GM23338 (cell line): Measurements from ENCODE around the gene LHX5. TPM values are rescaled to one million over a fixed set of nuclear protein-coding genes. Genes with fewer than 3 reads are reported as not detected.

Source experiments
- ATAC-seq: fragments of 200-7000 bp; cut with Tn5 transposase; 3 replicates; pipeline ENCODE4 v1.9.1; 2020
- DNase-seq: peaks from one replicate; pipeline ENCODE4 v3.0.0-alpha.2; 2015; ENCODE audit warnings: low spot score
- H2AFZ ChIP-seq: fragments of 200-600 bp; sonication (generic); 2 replicates; pipeline ENCODE4 v1.8.0; 2016; ENCODE audit warnings: antibody characterized with exemption, mild to moderate bottlenecking, moderate library complexity
- H3F3A ChIP-seq: fragments of 200-600 bp; sonication (generic); replicated peaks from 2 replicates; pipeline ENCODE4 v1.8.0; 2017; ENCODE audit warnings: antibody characterized with exemption, mixed run types, low read depth
- H3K27ac ChIP-seq: fragments of 200-600 bp; sonication (generic); 2 replicates; pipeline ENCODE4 v1.6.1; 2016; ENCODE audit warnings: low read depth
- H3K27me3 ChIP-seq: fragments of 200-600 bp; sonication (generic); 2 replicates; pipeline ENCODE4 v1.8.0; 2016; ENCODE audit warnings: mild to moderate bottlenecking, mixed run types, moderate library complexity; ENCODE audit not compliant: insufficient read depth
- H3K36me3 ChIP-seq: fragments of 200-600 bp; sonication (generic); 2 replicates; pipeline ENCODE4 v1.8.0; 2016; ENCODE audit warnings: mild to moderate bottlenecking; ENCODE audit not compliant: insufficient read depth
- H3K4me1 ChIP-seq: fragments of 200-600 bp; sonication (generic); 2 replicates; pipeline ENCODE4 v1.8.0; 2016; ENCODE audit warnings: mild to moderate bottlenecking, moderate library complexity; ENCODE audit not compliant: insufficient read depth
- H3K4me2 ChIP-seq: fragments of 200-600 bp; sonication (generic); 2 replicates; pipeline ENCODE4 v1.7.1; 2017; ENCODE audit warnings: mixed run types
- H3K4me3 ChIP-seq: fragments of 200-600 bp; sonication (generic); 2 replicates; pipeline ENCODE4 v1.6.1; 2016; ENCODE audit warnings: mixed run types
- H3K79me2 ChIP-seq: fragments of 200-600 bp; sonication (generic); replicated peaks from 2 replicates; pipeline ENCODE4 v1.8.0; 2017; ENCODE audit warnings: mild to moderate bottlenecking; ENCODE audit not compliant: insufficient read depth
- H3K9me2 ChIP-seq: fragments of 200-600 bp; sonication (generic); 2 replicates; pipeline ENCODE4 v1.8.0; 2017; ENCODE audit not compliant: insufficient read depth
- H4K20me1 ChIP-seq: fragments of 200-600 bp; sonication (generic); replicated peaks from 2 replicates; pipeline ENCODE4 v1.8.0; 2017; ENCODE audit warnings: mild to moderate bottlenecking; ENCODE audit not compliant: insufficient read depth
- H3K27ac Mint-ChIP-seq: 2 replicates; pipeline ENCODE4 v1.8.0; 2020; ENCODE audit warnings: inconsistent platforms, mild to moderate bottlenecking, moderate library complexity, mixed read lengths
- H3K27me3 Mint-ChIP-seq: 3 replicates; pipeline ENCODE4 v1.8.0; 2022; ENCODE audit warnings: low read depth, mild to moderate bottlenecking, moderate library complexity, mixed read lengths, inconsistent platforms; ENCODE audit not compliant: insufficient read depth, poor library complexity
- H3K36me3 Mint-ChIP-seq: 3 replicates; pipeline ENCODE4 v1.8.0; 2021; ENCODE audit warnings: low read depth, mild to moderate bottlenecking, inconsistent platforms, moderate library complexity, mixed read lengths
- H3K4me1 Mint-ChIP-seq: 3 replicates; pipeline ENCODE4 v1.8.0; 2020; ENCODE audit warnings: mild to moderate bottlenecking, inconsistent platforms, mixed read lengths
- H3K4me3 Mint-ChIP-seq: 3 replicates; pipeline ENCODE4 v1.8.0; 2021; ENCODE audit warnings: moderate library complexity, mild to moderate bottlenecking, inconsistent platforms, mixed read lengths
- H3K9me3 Mint-ChIP-seq: 3 replicates; pipeline ENCODE4 v1.8.0; 2020; ENCODE audit warnings: moderate library complexity, mild to moderate bottlenecking, inconsistent platforms, mixed read lengths
- CREB1 ChIP-seq: fragments of 250-450 bp; sonication (Bioruptor Pico); IDR thresholded peaks from 2 replicates; pipeline ENCODE4 v1.5.0; 2020; ENCODE audit warnings: low read depth, mild to moderate bottlenecking, moderate library complexity
- EZH2 ChIP-seq: fragments of 200-600 bp; sonication (generic); IDR thresholded peaks from one replicate; pipeline ENCODE4 v1.8.0; 2017; ENCODE audit warnings: antibody characterized with exemption, mild to moderate bottlenecking, low read depth; ENCODE audit not compliant: unreplicated experiment
- EZH2phosphoT487 ChIP-seq: fragments of 200-600 bp; sonication (generic); IDR thresholded peaks from one replicate; pipeline ENCODE4 v1.8.1; 2018; ENCODE audit warnings: antibody characterized with exemption; ENCODE audit not compliant: unreplicated experiment
- JUNB ChIP-seq: IDR thresholded peaks from one replicate; pipeline ENCODE4 v1.6.1; 2016; ENCODE audit warnings: antibody characterized with exemption; ENCODE audit not compliant: unreplicated experiment
- NANOG ChIP-seq: IDR thresholded peaks from 2 replicates; pipeline ENCODE4 v1.6.1; 2016; ENCODE audit warnings: antibody characterized with exemption, borderline replicate concordance
- POLR2AphosphoS5 ChIP-seq: IDR thresholded peaks from 2 replicates; pipeline ENCODE4 v1.6.1; 2016; ENCODE audit warnings: antibody characterized with exemption, low read depth
- STAT1 ChIP-seq: IDR thresholded peaks from one replicate; pipeline ENCODE4 v1.6.1; 2016; ENCODE audit warnings: antibody characterized with exemption; ENCODE audit not compliant: unreplicated experiment
- ZNF114 ChIP-seq: fragments of 250-450 bp; sonication (Bioruptor Pico); IDR thresholded peaks from 2 replicates; pipeline ENCODE4 v1.5.0; 2020; ENCODE audit warnings: mild to moderate bottlenecking, moderate library complexity
- ZNF331 ChIP-seq: fragments of 250-450 bp; sonication (Bioruptor Pico); IDR thresholded peaks from 2 replicates; pipeline ENCODE4 v1.5.0; 2020; ENCODE audit warnings: low read depth, mild to moderate bottlenecking, moderate library complexity
- polyA plus RNA-seq: library from polyadenylated mRNA; unstranded; fragments of >200 nt; fragmentation: Nextera tagmentation; extraction: Ambion mirVana; gene quantifications from 2 replicates; pipeline ENCODE4 v1.2.1, GENCODE V29; 2016
- total RNA-seq: library from RNA; depleted of rRNA; stranded (reverse); fragments of >200 nt; shearing (Covaris generic); gene quantifications from 2 replicates; pipeline ENCODE4 v1.2.3, GENCODE V29; 2014
- TF ChIP-seq, protein P1 (sequence below): fragments of 250-450 bp; sonication (Bioruptor Pico); IDR thresholded peaks from 2 replicates; pipeline ENCODE4 v1.5.0; 2020; ENCODE audit warnings: mild to moderate bottlenecking, moderate library complexity
- TF ChIP-seq, protein P2 (sequence below): IDR thresholded peaks from 2 replicates; pipeline ENCODE4 v1.6.1; 2016; ENCODE audit warnings: antibody characterized with exemption
- TF ChIP-seq, protein P3 (sequence below): IDR thresholded peaks from one replicate; pipeline ENCODE4 v1.6.1; 2018; ENCODE audit warnings: antibody characterized with exemption; ENCODE audit not compliant: unreplicated experiment

The LHX5 gene
- total and polyA plus RNA-seq, 2 experiments from 2014 or later = 0.18 TPM; not detected in 1

DNA sequence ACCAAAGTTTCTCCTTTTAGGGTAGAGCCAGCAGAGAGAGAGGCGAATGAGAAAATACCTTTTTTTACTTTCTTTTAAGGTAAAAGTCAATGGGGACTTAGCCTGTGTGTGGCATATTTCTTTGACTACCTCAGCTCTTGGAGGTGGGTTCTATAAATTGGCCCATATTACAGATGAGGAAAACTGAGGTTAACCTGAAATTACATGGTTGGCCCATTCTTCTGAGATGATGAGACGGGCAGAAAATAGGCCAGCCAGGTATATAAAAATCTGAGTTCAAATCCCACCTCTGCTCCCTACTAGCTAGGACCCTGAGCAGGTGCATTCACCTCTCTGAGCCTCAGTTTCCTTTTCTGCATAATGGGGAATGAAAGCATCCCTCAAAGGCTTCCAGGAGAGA is 22.4 kb downstream of the LHX5 start:
- Histone ChIP-seq H3K79me2 (no peaks in the 10 kb centered on the region), H3F3A (no peaks in the 10 kb centered on the region), H3K4me3 (no peak overlapping the region), H2AFZ (no peak overlapping the region), H3K4me2 (no peak overlapping the region), H3K4me1 (no peaks in the 10 kb centered on the region), H4K20me1 (0 out of 2 replicates have a peak, but pooled peaks cover 4% of the 10 kb centered on the region), H3K27ac (no peak overlapping the region), H3K36me3 (no peaks in the 10 kb centered on the region), H3K9me2 (no peaks in the 10 kb centered on the region), H3K27me3 (no peaks in the 10 kb centered on the region)
- H3K4me1 Mint-ChIP-seq = peaks cover 5% of the 10 kb centered on the region; the same call in 2 of the 3 replicates
- no peak overlapping the region for H3K4me3 Mint-ChIP-seq
- DNase-seq (no peak), ATAC-seq (no peak)
- peaks cover 10% of the 10 kb centered on the region for H3K27me3 Mint-ChIP-seq
- no peak for TF ChIP-seq STAT1
- TF ChIP-seq ZNF331 = no peak
- H3K27ac Mint-ChIP-seq = no peak overlapping the region
- H3K9me3 Mint-ChIP-seq = no peaks in the 10 kb centered on the region
- H3K36me3 Mint-ChIP-seq = no peaks in the 10 kb centered on the region

DNA sequence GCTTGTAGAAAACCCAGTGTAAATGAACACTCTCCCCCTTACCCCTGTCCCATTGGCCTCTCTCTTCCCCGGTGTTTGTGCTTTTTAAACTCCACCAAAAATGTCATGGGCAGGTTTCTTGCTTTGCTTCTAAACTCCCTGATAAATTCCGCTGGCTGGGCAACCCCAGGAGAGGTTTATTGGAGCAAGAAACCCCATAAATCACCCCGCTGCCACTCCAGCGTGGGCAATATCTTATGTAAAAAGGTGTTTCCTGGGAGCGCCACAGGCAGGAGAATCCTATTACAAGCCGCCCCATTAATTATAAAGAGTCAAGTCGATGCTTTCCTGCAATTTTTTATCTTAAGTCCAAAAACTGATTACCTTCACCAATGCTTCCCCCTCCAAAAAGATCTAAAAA is 22.8 kb downstream of the LHX5 start:
- no peak for TF ChIP-seq ZNF331
- TF ChIP-seq, protein P1, sequence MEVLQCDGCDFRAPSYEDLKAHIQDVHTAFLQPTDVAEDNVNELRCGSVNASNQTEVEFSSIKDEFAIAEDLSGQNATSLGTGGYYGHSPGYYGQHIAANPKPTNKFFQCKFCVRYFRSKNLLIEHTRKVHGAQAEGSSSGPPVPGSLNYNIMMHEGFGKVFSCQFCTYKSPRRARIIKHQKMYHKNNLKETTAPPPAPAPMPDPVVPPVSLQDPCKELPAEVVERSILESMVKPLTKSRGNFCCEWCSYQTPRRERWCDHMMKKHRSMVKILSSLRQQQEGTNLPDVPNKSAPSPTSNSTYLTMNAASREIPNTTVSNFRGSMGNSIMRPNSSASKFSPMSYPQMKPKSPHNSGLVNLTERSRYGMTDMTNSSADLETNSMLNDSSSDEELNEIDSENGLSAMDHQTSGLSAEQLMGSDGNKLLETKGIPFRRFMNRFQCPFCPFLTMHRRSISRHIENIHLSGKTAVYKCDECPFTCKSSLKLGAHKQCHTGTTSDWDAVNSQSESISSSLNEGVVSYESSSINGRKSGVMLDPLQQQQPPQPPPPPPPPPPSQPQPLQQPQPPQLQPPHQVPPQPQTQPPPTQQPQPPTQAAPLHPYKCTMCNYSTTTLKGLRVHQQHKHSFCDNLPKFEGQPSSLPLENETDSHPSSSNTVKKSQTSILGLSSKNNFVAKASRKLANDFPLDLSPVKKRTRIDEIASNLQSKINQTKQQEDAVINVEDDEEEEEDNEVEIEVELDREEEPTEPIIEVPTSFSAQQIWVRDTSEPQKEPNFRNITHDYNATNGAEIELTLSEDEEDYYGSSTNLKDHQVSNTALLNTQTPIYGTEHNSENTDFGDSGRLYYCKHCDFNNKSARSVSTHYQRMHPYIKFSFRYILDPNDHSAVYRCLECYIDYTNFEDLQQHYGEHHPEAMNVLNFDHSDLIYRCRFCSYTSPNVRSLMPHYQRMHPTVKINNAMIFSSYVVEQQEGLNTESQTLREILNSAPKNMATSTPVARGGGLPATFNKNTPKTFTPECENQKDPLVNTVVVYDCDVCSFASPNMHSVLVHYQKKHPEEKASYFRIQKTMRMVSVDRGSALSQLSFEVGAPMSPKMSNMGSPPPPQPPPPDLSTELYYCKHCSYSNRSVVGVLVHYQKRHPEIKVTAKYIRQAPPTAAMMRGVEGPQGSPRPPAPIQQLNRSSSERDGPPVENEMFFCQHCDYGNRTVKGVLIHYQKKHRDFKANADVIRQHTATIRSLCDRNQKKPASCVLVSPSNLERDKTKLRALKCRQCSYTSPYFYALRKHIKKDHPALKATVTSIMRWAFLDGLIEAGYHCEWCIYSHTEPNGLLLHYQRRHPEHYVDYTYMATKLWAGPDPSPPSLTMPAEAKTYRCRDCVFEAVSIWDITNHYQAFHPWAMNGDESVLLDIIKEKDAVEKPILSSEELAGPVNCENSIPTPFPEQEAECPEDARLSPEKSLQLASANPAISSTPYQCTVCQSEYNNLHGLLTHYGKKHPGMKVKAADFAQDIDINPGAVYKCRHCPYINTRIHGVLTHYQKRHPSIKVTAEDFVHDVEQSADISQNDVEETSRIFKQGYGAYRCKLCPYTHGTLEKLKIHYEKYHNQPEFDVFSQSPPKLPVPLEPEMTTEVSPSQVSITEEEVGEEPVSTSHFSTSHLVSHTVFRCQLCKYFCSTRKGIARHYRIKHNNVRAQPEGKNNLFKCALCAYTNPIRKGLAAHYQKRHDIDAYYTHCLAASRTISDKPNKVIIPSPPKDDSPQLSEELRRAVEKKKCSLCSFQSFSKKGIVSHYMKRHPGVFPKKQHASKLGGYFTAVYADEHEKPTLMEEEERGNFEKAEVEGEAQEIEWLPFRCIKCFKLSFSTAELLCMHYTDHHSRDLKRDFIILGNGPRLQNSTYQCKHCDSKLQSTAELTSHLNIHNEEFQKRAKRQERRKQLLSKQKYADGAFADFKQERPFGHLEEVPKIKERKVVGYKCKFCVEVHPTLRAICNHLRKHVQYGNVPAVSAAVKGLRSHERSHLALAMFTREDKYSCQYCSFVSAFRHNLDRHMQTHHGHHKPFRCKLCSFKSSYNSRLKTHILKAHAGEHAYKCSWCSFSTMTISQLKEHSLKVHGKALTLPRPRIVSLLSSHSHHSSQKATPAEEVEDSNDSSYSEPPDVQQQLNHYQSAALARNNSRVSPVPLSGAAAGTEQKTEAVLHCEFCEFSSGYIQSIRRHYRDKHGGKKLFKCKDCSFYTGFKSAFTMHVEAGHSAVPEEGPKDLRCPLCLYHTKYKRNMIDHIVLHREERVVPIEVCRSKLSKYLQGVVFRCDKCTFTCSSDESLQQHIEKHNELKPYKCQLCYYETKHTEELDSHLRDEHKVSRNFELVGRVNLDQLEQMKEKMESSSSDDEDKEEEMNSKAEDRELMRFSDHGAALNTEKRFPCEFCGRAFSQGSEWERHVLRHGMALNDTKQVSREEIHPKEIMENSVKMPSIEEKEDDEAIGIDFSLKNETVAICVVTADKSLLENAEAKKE = no peak
- TF ChIP-seq STAT1 = no peak
- TF ChIP-seq, protein P2, sequence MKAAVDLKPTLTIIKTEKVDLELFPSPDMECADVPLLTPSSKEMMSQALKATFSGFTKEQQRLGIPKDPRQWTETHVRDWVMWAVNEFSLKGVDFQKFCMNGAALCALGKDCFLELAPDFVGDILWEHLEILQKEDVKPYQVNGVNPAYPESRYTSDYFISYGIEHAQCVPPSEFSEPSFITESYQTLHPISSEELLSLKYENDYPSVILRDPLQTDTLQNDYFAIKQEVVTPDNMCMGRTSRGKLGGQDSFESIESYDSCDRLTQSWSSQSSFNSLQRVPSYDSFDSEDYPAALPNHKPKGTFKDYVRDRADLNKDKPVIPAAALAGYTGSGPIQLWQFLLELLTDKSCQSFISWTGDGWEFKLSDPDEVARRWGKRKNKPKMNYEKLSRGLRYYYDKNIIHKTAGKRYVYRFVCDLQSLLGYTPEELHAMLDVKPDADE = no peak
- no peak for TF ChIP-seq CREB1 (CRISPR knock-in tag)
- TF ChIP-seq, protein P3, sequence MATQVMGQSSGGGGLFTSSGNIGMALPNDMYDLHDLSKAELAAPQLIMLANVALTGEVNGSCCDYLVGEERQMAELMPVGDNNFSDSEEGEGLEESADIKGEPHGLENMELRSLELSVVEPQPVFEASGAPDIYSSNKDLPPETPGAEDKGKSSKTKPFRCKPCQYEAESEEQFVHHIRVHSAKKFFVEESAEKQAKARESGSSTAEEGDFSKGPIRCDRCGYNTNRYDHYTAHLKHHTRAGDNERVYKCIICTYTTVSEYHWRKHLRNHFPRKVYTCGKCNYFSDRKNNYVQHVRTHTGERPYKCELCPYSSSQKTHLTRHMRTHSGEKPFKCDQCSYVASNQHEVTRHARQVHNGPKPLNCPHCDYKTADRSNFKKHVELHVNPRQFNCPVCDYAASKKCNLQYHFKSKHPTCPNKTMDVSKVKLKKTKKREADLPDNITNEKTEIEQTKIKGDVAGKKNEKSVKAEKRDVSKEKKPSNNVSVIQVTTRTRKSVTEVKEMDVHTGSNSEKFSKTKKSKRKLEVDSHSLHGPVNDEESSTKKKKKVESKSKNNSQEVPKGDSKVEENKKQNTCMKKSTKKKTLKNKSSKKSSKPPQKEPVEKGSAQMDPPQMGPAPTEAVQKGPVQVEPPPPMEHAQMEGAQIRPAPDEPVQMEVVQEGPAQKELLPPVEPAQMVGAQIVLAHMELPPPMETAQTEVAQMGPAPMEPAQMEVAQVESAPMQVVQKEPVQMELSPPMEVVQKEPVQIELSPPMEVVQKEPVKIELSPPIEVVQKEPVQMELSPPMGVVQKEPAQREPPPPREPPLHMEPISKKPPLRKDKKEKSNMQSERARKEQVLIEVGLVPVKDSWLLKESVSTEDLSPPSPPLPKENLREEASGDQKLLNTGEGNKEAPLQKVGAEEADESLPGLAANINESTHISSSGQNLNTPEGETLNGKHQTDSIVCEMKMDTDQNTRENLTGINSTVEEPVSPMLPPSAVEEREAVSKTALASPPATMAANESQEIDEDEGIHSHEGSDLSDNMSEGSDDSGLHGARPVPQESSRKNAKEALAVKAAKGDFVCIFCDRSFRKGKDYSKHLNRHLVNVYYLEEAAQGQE = no peak
- no peak for TF ChIP-seq EZH2
- no peak for TF ChIP-seq JUNB
- no peak for TF ChIP-seq POLR2AphosphoS5
- TF ChIP-seq NANOG = no peak
- no peak for TF ChIP-seq EZH2phosphoT487
- TF ChIP-seq ZNF114 (CRISPR knock-in tag) = no peak

More for the DNA sequence above, 22.8 kb downstream of the LHX5 start:
- H2AFZ ChIP-seq = no peak overlapping the region
- no peaks in the 10 kb centered on the region for H3K36me3 ChIP-seq
- no peaks in the 10 kb centered on the region for H3K79me2 ChIP-seq
- H3K9me2 ChIP-seq = no peaks in the 10 kb centered on the region
- 0 out of 2 replicates have a peak, but pooled peaks cover 4% of the 10 kb centered on the region for H4K20me1 ChIP-seq
- Mint-ChIP-seq H3K36me3 (no peaks in the 10 kb centered on the region), H3K9me3 (no peaks in the 10 kb centered on the region), H3K27me3 (peaks cover 10% of the 10 kb centered on the region), H3K27ac (no peak overlapping the region), H3K4me1 (peaks cover 5% of the 10 kb centered on the region; the same call in 2 of the 3 replicates), H3K4me3 (no peak overlapping the region)
- H3K27ac ChIP-seq = no peak overlapping the region
- no peak overlapping the region for H3K4me2 ChIP-seq
- H3K4me3 ChIP-seq = no peak overlapping the region
- ATAC-seq (no peak), DNase-seq (no peak)
- H3F3A ChIP-seq = no peaks in the 10 kb centered on the region
- H3K27me3 ChIP-seq = no peaks in the 10 kb centered on the region
- no peaks in the 10 kb centered on the region for H3K4me1 ChIP-seq
